Measurements from ENCODE around the gene DNAAF1.

Gene DNAAF1

GRCh38 chr16:84161801-84162200, 16.7 kb downstream of the DNAAF1 start:
- DNase-seq: no peak

- no peak for DNase-seq
Observed at GRCh38 chr16:84165746-84166145, 20.6 kb downstream of the DNAAF1 start.

DNA sequence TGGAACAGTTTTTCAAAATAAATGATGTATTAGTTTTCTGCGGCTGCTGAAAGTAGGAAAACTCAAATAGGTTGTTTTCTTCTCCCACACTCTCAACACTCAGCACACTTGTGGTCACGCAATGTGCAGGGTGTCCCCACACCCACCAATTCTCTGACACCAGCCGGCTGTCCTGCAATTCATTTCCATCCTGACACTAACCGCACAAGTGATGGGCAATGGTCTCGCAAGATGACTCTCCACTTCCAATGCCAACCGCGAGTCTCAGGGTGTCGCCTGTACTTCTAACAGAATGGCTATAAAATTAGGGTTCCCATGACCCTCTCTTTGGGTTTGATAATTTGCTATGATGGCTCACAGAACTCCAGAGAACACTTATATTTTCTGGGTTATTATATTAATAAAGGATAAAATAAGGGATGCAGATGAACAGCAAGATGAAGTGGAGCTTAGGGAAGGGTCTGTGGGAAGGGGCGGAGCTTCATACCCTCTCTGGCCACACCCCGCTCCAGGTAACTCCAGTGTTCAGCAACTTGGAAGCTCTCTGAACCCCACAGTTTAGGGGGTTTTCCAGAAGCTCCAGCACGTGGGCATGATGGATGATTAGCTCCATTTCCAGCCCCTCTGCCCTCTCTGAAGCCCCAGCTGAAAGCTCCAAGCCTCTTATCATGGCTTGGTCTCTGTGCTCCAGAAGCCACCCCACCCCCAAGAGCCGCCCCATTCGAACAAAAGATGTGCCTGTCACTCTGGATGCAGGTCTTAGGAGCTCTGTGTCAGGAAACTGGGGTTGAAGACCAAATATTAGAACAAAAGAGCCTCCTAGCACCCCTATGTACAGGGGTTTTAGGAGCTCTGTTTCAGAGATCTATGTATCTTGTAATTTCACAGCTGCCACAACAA, 21.9 kb downstream of the DNAAF1 start:
- DNase-seq: peak; percentile 65

GRCh38 chr16:84169765-84170310, 24.7 kb downstream of the DNAAF1 start:
- DNase-seq: no peak

- DNase-seq: no peak
Observed at GRCh38 chr16:84174396-84174795, 29.3 kb downstream of the DNAAF1 start.

- peak; percentile 80 for DNase-seq
Observed at GRCh38 chr16:84175350-84176081, 30.4 kb downstream of the DNAAF1 start.

- no peak for DNase-seq
Observed at GRCh38 chr16:84176192-84177053, 31.3 kb downstream of the DNAAF1 start.

DNA sequence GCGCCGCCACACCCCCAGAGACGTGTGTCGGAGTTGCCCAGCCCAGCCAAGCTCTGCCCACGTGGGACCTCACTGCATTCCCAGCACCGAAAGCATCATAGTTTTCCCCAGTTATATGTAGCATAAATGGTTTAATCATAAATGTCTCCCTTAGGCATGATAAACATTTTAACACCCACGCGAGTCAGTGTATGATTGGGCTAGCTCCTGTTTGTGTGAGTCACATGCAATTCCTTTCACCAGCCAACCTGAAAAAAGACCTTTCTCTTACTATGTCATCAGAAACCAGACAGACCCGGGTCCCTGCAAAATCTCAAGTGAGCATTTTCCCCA, 32.6 kb downstream of the DNAAF1 start:
- DNase-seq: peak; percentile 43

- no peak for DNase-seq
Observed at GRCh38 chr16:84178146-84178765, 33.1 kb downstream of the DNAAF1 start.

DNA sequence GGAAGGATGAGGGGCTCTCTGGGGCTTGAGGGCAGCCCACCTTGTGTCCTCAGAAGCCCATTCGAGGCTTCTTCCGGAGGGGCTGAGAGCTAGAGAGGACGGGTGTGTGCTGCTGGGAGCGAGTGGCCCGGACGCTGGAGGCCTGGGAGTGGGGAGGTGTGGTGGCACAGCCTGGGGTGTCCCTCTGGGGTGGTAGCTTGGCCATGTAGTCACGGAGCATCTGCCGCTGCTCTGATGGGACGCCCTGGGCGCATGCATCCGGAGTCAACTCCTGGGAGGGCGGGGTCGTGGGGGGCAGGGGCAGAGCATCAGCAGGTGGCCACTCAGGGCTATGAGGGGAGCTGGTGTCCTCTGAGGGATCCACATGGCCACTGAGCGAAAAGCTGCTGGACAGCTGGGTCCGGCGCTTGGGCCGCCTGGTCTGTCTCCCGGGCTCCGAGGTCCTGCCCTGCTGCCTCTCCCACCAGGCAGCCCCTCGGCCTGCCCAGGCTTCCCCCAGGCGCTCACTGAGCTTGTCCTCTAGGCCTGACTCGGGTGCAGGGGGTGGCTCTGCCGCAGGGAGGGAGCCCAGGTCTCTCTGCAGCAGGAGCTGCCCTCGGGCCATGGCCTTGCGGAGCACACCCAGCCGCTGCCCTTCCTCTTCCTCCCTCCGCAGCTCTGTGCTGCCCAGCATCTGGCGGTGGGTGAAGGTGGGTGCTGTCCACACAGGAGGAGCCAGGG, 33.9 kb downstream of the DNAAF1 start:
- no peak for DNase-seq

DNA sequence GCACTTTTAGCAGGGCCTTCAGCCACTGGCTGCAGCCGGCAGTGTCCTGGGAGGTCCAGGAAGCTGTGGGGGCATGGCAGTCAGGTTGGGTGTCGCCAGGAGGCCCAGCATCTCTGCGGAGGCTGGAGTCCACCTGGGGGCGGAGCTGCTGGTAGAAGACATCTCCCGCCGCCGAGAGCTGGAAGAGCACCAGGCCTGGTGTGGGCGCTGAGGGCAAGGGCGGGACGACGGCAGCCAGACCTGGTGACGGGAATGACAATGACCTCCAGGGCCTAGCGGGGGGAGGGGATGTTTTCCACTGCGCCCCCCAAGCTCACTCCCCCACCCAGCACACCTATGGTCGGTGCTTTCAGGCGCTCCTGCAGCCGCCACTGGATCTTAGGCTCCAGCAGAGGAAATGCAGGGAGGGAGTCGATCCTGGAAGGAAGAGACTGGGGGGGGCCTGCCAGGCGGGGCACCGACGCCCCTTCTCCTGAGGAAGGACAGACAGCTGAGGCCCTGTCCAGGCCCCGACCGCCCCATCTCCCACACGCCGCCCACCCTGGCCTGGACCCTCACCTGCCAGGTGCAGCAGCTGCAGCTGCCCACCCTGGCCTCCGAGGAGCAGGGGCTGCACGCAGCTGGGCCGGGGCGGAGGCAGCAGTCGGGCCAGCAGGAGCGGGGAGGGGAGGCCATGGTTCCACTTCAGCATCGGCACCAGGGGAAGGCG, 34.7 kb downstream of the DNAAF1 start:
- no peak for DNase-seq

DNA sequence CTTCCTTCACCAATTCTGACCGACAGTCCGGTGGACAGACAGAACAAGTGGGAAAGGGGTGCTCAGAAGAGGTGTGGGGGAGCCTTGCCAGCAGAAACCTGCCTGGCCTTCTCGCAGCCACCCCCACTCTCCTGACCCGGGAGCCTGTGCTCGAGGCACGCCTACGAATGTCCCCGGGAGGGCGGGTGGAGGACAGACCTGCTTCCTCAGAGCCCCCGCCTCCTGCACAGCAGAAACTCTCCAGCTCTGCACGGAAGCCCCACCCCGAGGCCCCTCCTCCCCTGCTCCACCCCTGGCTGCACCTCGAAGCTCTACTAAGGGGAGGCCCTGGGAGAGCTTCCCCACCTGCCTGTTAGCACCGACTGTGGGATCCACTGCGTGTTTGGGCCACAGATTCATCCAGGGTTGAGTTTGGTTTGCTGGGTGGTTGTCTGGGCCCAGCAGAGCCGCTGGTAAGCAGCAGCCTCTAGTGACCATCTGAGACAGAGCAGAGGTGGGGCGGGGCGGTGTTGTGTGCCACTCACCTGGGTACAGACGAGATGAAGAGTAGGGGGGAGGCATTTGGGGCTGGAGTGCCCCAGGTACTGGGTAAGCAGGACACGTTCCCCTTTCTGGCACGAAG, 35.5 kb downstream of the DNAAF1 start:
- no peak for DNase-seq

GRCh38 chr16:84181144-84181915, 36.2 kb downstream of the DNAAF1 start:
- no peak for DNase-seq

DNA sequence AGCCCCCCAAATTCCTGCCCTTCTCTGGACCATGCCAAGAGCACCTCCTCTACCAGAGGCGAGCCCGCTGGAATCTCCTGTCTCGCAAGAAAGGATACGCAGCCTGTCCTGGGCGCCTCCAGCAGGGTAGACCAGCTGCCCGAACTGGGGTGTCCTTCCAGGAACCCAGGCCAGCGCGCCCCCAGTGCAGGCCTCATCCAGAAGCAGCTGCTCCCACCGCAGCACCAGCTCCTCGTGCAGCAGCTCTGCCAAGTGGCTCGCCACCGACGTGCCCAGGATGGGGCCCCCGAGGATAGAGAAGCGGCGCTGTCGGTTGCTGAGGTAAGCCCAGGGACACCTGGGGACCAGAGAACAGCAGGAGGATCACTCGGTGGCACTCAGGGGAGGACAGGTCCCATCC, 37.0 kb downstream of the DNAAF1 start:
- DNase-seq: no peak

DNA sequence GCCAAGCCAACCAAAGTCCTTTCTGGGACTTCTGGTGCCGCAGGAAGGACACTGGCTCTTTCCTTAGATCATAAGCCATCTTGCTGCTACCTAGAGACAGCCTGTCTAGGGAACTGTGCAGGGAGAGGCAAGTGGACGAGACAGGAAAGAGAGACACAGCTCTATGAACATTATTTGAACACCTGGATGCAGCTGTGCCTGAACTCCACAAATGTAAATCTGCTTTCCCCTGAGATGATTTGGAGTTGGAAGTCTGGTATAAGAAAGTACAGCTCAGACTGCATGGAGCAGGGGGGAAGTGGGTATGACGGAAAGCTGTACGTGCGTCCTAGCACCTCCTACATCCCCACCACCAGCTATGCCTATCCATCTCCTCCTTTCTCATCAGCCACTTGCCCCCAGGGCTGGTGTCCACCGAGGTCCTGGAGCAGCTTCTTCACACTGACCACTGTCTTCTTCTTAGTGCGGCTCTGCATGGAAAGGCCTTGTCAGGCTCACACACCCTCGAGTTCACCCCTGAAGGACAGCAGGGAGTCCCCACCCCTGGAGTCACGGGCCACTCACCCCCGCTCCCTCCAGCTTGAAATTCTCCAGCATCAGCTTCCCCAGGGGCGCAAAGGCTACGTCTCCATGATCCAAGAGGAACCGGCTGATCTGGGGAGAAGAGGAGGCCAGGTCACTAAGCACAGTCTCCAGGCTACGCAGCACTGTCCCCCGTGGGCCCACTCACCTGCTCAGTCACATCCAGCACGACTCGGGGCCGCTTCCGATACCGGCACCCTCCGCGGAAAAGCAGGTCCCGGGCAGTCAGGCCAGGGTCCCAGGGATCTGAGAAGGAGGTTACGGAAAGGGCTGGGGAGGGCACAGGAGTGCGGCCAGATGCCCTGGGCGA, 37.8 kb downstream of the DNAAF1 start:
- DNase-seq: no peak

DNA sequence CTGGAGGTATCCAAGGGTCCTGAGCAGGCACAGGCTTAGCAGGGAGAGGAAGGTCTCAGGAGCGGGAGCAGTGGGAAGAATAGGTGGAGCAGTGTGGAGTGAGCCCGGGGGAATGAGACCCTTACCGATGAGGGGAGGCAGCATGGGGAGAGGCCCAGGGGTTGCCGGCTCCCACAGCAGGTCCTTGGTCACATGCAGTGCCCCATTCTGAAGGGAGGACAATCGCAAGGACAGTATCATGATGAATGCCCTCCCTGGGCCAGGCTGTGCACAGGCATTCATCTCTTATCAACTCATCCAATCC, 38.4 kb downstream of the DNAAF1 start:
- no peak for DNase-seq

DNA sequence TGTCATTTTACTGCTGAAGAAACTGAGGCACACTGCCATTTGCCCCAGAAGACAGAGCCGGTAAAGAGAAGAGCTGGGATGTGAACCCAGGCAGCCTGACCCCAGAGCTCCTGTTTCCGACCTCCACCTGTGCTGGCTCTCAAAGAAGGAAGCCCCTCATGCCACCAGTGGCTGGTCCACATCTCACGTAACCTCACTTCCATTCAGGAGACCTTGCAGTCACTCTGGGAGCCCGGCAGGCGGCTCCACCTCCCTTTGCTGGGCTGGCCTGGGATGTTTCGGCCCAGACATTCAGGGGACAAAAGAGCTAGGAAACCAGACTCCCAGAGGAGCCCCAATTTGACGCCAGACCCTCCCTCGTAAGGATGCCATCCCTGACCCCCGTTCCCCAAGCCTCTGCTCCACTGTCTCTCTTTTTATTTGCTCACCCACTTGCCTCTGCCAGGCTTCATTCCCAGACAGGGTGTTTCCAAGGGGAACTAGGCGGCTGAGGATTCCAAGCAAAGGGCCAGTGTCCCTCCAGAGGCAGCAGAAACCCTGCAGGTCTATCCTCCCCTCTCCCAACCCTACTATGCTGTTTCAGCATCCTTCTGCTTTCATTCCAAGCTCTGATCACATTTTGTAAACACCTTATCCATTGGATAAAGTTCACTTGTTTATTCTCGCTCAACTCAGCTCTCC, 38.9 kb downstream of the DNAAF1 start:
- no peak for DNase-seq

- DNase-seq: no peak
Observed at GRCh38 chr16:84184775-84185174, 39.7 kb downstream of the DNAAF1 start.
